HepG2 (cell line): ENCODE results near the gene EEPD1. TPM values are rescaled to one million over a fixed set of nuclear protein-coding genes. Genes with fewer than 3 reads are reported as not detected.
A peak's percentile ranks its signal among the peaks of the same experiment; 100 is the strongest.

Experiments
- EED ChIP-seq: sonication (generic); formaldehyde crosslinking; IDR thresholded peaks from 2 replicates; pipeline ENCODE4 v1.5.0; 2020; ENCODE audit warnings: mild to moderate bottlenecking, missing genetic modification reagents
- FOSL1 ChIP-seq: sonication (generic); formaldehyde crosslinking; IDR thresholded peaks from 2 replicates; pipeline ENCODE4 v1.9.0; 2021; ENCODE audit warnings: missing genetic modification reagents, borderline replicate concordance
- GTF2F1 ChIP-seq: fragments of 150-350 bp; IDR thresholded peaks from 2 replicates; pipeline ENCODE4 v1.6.1; 2014; ENCODE audit warnings: low read length
- IKZF1 ChIP-seq: fragments of 450-650 bp; IDR thresholded peaks from 2 replicates; pipeline ENCODE4 v1.7.1; 2016
- JUNB ChIP-seq: sonication (generic); formaldehyde crosslinking; IDR thresholded peaks from 2 replicates; pipeline ENCODE4 v1.8.0; 2022; ENCODE audit warnings: missing genetic modification reagents, mild to moderate bottlenecking, borderline replicate concordance
- KAT7 ChIP-seq: IDR thresholded peaks from 2 replicates; pipeline ENCODE4 v1.6.1; 2018; ENCODE audit warnings: borderline replicate concordance, missing compliant biosample characterization
- KDM5A ChIP-seq: fragments of 200-600 bp; sonication (generic); IDR thresholded peaks from 2 replicates; pipeline ENCODE4 v1.7.0; 2018; ENCODE audit warnings: antibody characterized with exemption, mild to moderate bottlenecking, low read length, borderline replicate concordance
- KLF13 ChIP-seq: sonication (generic); formaldehyde crosslinking; IDR thresholded peaks from 2 replicates; pipeline ENCODE4 v1.4.0; 2020; ENCODE audit warnings: mild to moderate bottlenecking, missing genetic modification reagents
- KLF15 ChIP-seq: sonication (generic); formaldehyde crosslinking; IDR thresholded peaks from 2 replicates; pipeline ENCODE4 v1.8.1; 2023; ENCODE audit warnings: borderline replicate concordance, mild to moderate bottlenecking, inconsistent platforms, missing genetic modification reagents, mixed read lengths
- MED8 ChIP-seq: sonication (generic); formaldehyde crosslinking; IDR thresholded peaks from 2 replicates; pipeline ENCODE4 v1.8.1; 2023; ENCODE audit warnings: mild to moderate bottlenecking, missing genetic modification reagents; ENCODE audit not compliant: insufficient replicate concordance
- NR1H2 ChIP-seq: sonication (generic); formaldehyde crosslinking; IDR thresholded peaks from 2 replicates; pipeline ENCODE4 v1.8.1; 2022; ENCODE audit warnings: low read depth, missing genetic modification reagents, borderline replicate concordance
- NR3C1 ChIP-seq: sonication (generic); formaldehyde crosslinking; IDR thresholded peaks from 2 replicates; pipeline ENCODE4 v1.4.0; 2020; ENCODE audit warnings: missing genetic modification reagents
- SMARCE1 ChIP-seq: fragments of 450-650 bp; IDR thresholded peaks from 2 replicates; pipeline ENCODE4 v1.6.1; 2017; ENCODE audit warnings: borderline replicate concordance
- ZFP37 ChIP-seq: sonication (generic); formaldehyde crosslinking; IDR thresholded peaks from 2 replicates; pipeline ENCODE4 v1.4.0; 2020; ENCODE audit warnings: missing genetic modification reagents, borderline replicate concordance
- ZNF136 ChIP-seq: sonication (generic); formaldehyde crosslinking; IDR thresholded peaks from 2 replicates; pipeline ENCODE4 v1.8.1; 2022; ENCODE audit warnings: low read depth, mild to moderate bottlenecking, moderate library complexity, missing genetic modification reagents
- ZNF670 ChIP-seq: sonication (generic); formaldehyde crosslinking; IDR thresholded peaks from 2 replicates; pipeline ENCODE4 v1.8.0; 2022; ENCODE audit warnings: mild to moderate bottlenecking, missing genetic modification reagents, borderline replicate concordance
- ZNF709 ChIP-seq: sonication (generic); formaldehyde crosslinking; IDR thresholded peaks from 2 replicates; pipeline ENCODE4 v1.5.0; 2020; ENCODE audit warnings: mild to moderate bottlenecking, missing genetic modification reagents
- ZNF75D ChIP-seq: sonication (generic); formaldehyde crosslinking; IDR thresholded peaks from 2 replicates; pipeline ENCODE4 v1.8.1; 2023; ENCODE audit warnings: missing genetic modification reagents, mild to moderate bottlenecking, borderline replicate concordance
- polyA plus RNA-seq, 8 experiments: library from polyadenylated mRNA; depleted of rRNA in 3 of 8; stranded (reverse) in 7 of 8; unstranded in 1 of 8; fragments of >200 nt; fragmentation: Illumina TruSeq in 4 of 8; extraction: Trizol in 4 of 8; gene quantifications; 2 replicates each; pipeline versions ENCODE4 v1.2.1 to v1.2.3, GENCODE V29; 2011 to 2016; ENCODE audit warnings: low read depth in 4 of 8, missing spikeins in 1 of 8, mixed read lengths in 1 of 8; ENCODE audit not compliant: insufficient read depth in 1 of 8
- total RNA-seq, 5 experiments: library from RNA; depleted of rRNA; stranded (reverse); fragments of >200 nt; fragmentation: Illumina TruSeq; extraction: Trizol; gene quantifications; 2 replicates each; pipeline ENCODE4 v1.2.3, GENCODE V29; 2016; ENCODE audit warnings: low read depth in 1 of 5
- TF ChIP-seq, protein P1 (sequence below): sonication (generic); formaldehyde crosslinking; IDR thresholded peaks from 2 replicates; pipeline ENCODE4 v1.4.0; 2020; ENCODE audit warnings: missing genetic modification reagents
- TF ChIP-seq, protein P2 (sequence below): sonication (generic); formaldehyde crosslinking; IDR thresholded peaks from 2 replicates; pipeline ENCODE4 v1.4.0; 2020; ENCODE audit warnings: mild to moderate bottlenecking, missing genetic modification reagents
- TF ChIP-seq, protein P3 (sequence below): IDR thresholded peaks from 2 replicates; pipeline ENCODE4 v1.6.1; 2016; ENCODE audit warnings: control low read depth
- TF ChIP-seq, protein P4 (sequence below): sonication (generic); formaldehyde crosslinking; IDR thresholded peaks from 2 replicates; pipeline ENCODE4 v1.4.0; 2020; ENCODE audit warnings: missing genetic modification reagents
- TF ChIP-seq, protein P5 (sequence below): sonication (generic); formaldehyde crosslinking; IDR thresholded peaks from 2 replicates; pipeline ENCODE4 v1.4.0; 2020; ENCODE audit warnings: missing genetic modification reagents

EEPD1 gene
- total and polyA plus RNA-seq, 2 of the 13 experiments (the other 11 are each of a cell fraction or from before 2014, with no cell fraction given), result 10.1 to 16.4 TPM

DNA sequence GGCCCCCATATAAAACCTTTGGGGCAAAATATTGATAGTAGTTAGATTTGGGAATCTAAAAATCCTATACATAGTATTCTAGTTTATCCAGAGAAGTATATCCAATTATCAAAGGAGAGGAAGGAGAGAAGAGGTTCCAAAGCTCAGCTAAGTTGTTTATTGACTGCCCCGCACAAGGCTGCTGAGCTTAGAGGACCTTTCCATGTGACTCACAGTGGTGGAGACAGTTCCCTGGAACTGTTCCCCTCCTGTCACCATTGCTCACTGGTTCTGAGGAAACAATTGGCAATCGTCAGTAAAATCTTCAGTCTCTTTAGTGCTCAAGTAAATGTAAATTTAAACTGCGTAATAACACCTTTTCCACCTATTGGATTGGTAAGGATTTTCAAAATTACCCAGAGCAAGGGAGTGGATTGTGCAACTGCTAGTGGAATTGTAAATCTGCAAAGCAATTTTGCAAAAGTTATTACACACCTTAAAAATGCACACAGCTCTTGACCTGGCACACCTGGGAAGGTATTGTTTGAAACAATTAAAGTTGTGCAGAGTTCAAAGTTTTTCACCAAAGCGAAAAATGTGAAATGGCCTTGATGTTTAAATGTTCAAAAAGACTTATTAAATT is 63.1 kb downstream of the EEPD1 start (continued):
- no peak for TF ChIP-seq GTF2F1
- no peak for TF ChIP-seq JUNB (CRISPR knock-in tag)
- no peak for TF ChIP-seq KDM5A
- no peak for TF ChIP-seq MED8 (CRISPR knock-in tag)
- no peak for TF ChIP-seq ZFP37 (CRISPR knock-in tag)
- TF ChIP-seq, protein P1, sequence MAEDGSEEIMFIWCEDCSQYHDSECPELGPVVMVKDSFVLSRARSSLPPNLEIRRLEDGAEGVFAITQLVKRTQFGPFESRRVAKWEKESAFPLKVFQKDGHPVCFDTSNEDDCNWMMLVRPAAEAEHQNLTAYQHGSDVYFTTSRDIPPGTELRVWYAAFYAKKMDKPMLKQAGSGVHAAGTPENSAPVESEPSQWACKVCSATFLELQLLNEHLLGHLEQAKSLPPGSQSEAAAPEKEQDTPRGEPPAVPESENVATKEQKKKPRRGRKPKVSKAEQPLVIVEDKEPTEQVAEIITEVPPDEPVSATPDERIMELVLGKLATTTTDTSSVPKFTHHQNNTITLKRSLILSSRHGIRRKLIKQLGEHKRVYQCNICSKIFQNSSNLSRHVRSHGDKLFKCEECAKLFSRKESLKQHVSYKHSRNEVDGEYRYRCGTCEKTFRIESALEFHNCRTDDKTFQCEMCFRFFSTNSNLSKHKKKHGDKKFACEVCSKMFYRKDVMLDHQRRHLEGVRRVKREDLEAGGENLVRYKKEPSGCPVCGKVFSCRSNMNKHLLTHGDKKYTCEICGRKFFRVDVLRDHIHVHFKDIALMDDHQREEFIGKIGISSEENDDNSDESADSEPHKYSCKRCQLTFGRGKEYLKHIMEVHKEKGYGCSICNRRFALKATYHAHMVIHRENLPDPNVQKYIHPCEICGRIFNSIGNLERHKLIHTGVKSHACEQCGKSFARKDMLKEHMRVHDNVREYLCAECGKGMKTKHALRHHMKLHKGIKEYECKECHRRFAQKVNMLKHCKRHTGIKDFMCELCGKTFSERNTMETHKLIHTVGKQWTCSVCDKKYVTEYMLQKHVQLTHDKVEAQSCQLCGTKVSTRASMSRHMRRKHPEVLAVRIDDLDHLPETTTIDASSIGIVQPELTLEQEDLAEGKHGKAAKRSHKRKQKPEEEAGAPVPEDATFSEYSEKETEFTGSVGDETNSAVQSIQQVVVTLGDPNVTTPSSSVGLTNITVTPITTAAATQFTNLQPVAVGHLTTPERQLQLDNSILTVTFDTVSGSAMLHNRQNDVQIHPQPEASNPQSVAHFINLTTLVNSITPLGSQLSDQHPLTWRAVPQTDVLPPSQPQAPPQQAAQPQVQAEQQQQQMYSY (CRISPR knock-in tag), result no peak
- TF ChIP-seq NR1H2 (CRISPR knock-in tag), result no peak
- TF ChIP-seq IKZF1, result no peak
- TF ChIP-seq ZNF75D (CRISPR knock-in tag), result no peak
- TF ChIP-seq EED, result no peak
- TF ChIP-seq KLF15 (CRISPR knock-in tag), result no peak
- no peak for TF ChIP-seq NR3C1 (CRISPR knock-in tag)
- 0 out of 2 replicates have a peak, but pooled peaks have one; percentile 28 for TF ChIP-seq ZNF670 (CRISPR knock-in tag)
- TF ChIP-seq, protein P2, sequence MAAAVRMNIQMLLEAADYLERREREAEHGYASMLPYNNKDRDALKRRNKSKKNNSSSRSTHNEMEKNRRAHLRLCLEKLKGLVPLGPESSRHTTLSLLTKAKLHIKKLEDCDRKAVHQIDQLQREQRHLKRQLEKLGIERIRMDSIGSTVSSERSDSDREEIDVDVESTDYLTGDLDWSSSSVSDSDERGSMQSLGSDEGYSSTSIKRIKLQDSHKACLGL (CRISPR knock-in tag), result no peak
- TF ChIP-seq ZNF136 (CRISPR knock-in tag), result no peak
- TF ChIP-seq SMARCE1, result no peak
- no peak for TF ChIP-seq KLF13
- TF ChIP-seq FOSL1, result no peak
- TF ChIP-seq, protein P3, sequence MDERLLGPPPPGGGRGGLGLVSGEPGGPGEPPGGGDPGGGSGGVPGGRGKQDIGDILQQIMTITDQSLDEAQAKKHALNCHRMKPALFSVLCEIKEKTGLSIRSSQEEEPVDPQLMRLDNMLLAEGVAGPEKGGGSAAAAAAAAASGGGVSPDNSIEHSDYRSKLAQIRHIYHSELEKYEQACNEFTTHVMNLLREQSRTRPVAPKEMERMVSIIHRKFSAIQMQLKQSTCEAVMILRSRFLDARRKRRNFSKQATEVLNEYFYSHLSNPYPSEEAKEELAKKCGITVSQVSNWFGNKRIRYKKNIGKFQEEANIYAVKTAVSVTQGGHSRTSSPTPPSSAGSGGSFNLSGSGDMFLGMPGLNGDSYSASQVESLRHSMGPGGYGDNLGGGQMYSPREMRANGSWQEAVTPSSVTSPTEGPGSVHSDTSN (CRISPR knock-in tag), result no peak
- no peak for TF ChIP-seq KAT7 (CRISPR knock-in tag)
- no peak for TF ChIP-seq ZNF709 (CRISPR knock-in tag)
- TF ChIP-seq, protein P4, sequence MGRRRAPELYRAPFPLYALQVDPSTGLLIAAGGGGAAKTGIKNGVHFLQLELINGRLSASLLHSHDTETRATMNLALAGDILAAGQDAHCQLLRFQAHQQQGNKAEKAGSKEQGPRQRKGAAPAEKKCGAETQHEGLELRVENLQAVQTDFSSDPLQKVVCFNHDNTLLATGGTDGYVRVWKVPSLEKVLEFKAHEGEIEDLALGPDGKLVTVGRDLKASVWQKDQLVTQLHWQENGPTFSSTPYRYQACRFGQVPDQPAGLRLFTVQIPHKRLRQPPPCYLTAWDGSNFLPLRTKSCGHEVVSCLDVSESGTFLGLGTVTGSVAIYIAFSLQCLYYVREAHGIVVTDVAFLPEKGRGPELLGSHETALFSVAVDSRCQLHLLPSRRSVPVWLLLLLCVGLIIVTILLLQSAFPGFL, result no peak
- TF ChIP-seq, protein P5, sequence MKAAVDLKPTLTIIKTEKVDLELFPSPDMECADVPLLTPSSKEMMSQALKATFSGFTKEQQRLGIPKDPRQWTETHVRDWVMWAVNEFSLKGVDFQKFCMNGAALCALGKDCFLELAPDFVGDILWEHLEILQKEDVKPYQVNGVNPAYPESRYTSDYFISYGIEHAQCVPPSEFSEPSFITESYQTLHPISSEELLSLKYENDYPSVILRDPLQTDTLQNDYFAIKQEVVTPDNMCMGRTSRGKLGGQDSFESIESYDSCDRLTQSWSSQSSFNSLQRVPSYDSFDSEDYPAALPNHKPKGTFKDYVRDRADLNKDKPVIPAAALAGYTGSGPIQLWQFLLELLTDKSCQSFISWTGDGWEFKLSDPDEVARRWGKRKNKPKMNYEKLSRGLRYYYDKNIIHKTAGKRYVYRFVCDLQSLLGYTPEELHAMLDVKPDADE, result no peak
